Smooth muscle cell of trachea (primary cell): Measurements from ENCODE around the gene TBCK. TPM values are rescaled to one million over a fixed set of nuclear protein-coding genes. Genes with fewer than 3 reads are reported as not detected.

Experiments used
- total RNA-seq: library from RNA; depleted of rRNA; stranded (reverse); fragments of >200 nt; gene quantifications from 2 replicates; pipeline ENCODE4 v1.2.1, GENCODE V29; 2014

The TBCK gene
- total RNA-seq = 53.8 and 86.5 TPM in 2 replicates

DNA sequence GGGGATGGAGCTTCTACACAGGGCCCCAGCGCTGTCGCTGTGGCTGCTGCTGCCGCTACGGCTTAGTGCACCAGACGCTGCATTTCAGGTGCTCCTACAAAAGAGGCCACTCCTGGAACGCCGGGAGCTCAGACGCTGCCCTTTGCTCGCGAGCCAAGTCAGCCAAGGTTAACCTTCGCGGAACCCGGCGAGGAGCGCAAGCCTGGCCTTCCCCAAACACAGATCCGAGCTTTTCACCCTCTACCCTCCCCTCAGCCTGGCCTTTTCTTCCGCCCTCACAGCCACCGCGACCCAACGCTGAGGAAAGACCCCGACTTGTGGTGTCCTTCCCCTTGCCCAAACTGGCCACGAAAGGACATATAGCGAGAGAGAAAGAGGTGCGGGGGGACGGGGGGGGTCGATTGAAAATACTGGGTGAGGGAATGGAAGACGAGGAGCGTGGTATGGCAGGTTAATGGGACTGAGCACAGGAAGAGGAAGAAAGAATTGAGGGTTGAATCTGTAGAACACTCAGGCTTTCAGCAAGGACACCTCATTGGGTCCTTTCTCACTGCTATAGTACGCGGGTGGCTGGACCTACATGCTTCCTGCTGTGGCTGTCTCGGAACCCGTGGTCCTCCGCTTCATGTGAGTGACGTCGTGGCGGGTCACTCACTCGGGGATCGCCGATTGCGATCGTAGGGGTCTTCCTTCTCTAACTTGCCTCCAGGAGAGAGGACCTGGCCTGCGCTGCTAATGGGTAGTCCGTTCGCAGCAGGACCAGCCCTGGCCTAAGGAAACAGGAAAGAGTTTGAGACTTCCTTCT lies at the start of gene TBCK, which contains the start of gene AIMP1:
Gene TBCK (minus strand): TSS at position 242 of the 805 bp plus-strand sequence. CDS start 7,249 bp downstream, outside the sequence.
Gene AIMP1 (plus strand): TSS at position 583 of the 805 bp plus-strand sequence. CDS start 8,460 bp downstream, outside the sequence.

Other genes starting within 250 kb of the TBCK start
- gene AIMP1, start 341 bp upstream of the TBCK start, total RNA-seq = 18.7 and 31.0 TPM in 2 replicates
- gene GIMD1, start 52.6 kb upstream of the TBCK start, total RNA-seq = not detected in 2 replicates